K562 (cell line): Measurements from ENCODE around the gene PNMT. TPM values are rescaled to one million over a fixed set of nuclear protein-coding genes. Genes with fewer than 3 reads are reported as not detected.

Experiments
- AFF1 ChIP-seq, 2 experiments: fragments of 450-650 bp; IDR thresholded peaks; 2 replicates each; pipeline ENCODE4 v1.6.1; 2018; ENCODE audit warnings: mild to moderate bottlenecking in 2 of 2, low read depth in 1 of 2; ENCODE audit not compliant: partially characterized antibody in 2 of 2
- CHD2 ChIP-seq: IDR thresholded peaks from 2 replicates; pipeline ENCODE4 v1.6.1; 2011; ENCODE audit warnings: low read depth, low read length
- HDAC8 ChIP-seq: fragments of 450-650 bp; IDR thresholded peaks from 2 replicates; pipeline ENCODE4 v1.6.1; 2016; ENCODE audit warnings: mild to moderate bottlenecking, missing genetic modification characterization, moderate library complexity, missing compliant biosample characterization
- HMG20B ChIP-seq: fragments of 250-450 bp; sonication (Bioruptor Pico); IDR thresholded peaks from 2 replicates; pipeline ENCODE4 v1.5.0; 2021; ENCODE audit warnings: mild to moderate bottlenecking
- IFI16 ChIP-seq: fragments of 250-450 bp; sonication (Bioruptor Pico); IDR thresholded peaks from 2 replicates; pipeline ENCODE4 v2.1.2; 2022; ENCODE audit warnings: mild to moderate bottlenecking, inconsistent platforms
- IRF9 ChIP-seq: fragments of 450-650 bp; IDR thresholded peaks from 2 replicates; pipeline ENCODE4 v1.6.1; 2016; ENCODE audit warnings: missing biosample characterization, missing genetic modification characterization
- PHB2 ChIP-seq: fragments of 450-650 bp; IDR thresholded peaks from 2 replicates; pipeline ENCODE4 v1.6.1; 2017; ENCODE audit warnings: low read depth
- PRPF4 ChIP-seq: fragments of 200-400 bp; formaldehyde crosslinking; IDR thresholded peaks from one replicate; pipeline ENCODE4 v1.6.1; 2017; ENCODE audit warnings: low read length, low read depth, mild to moderate bottlenecking; ENCODE audit not compliant: insufficient read depth, poor library complexity, severe bottlenecking
- RFX5 ChIP-seq: IDR thresholded peaks from 2 replicates; pipeline ENCODE4 v1.6.1; 2011; ENCODE audit warnings: low read depth, mild to moderate bottlenecking, improper control_type of control experiment, low read length
- RREB1 ChIP-seq: fragments of 250-450 bp; sonication (Bioruptor Pico); IDR thresholded peaks from 2 replicates; pipeline ENCODE4 v1.4.0; 2020
- TARDBP ChIP-seq: fragments of 450-650 bp; IDR thresholded peaks from 2 replicates; pipeline ENCODE4 v1.6.1; 2016
- ZBTB12 ChIP-seq: fragments of 250-450 bp; sonication (Bioruptor Pico); IDR thresholded peaks from 2 replicates; pipeline ENCODE4 v1.4.0; 2020
- ZNF277 ChIP-seq: fragments of 250-450 bp; sonication (Bioruptor Pico); IDR thresholded peaks from 2 replicates; pipeline ENCODE4 v1.8.0; 2022; ENCODE audit warnings: inconsistent platforms, mild to moderate bottlenecking, moderate library complexity, borderline replicate concordance
- polyA plus RNA-seq, 8 experiments: library from polyadenylated mRNA; depleted of rRNA in 4 of 8; stranded (reverse) in 5 of 8; unstranded in 3 of 8; fragments of >200 nt; fragmentation: Nextera tagmentation in 2 of 8; fragmentation: Illumina TruSeq in 1 of 8; extraction: Ambion mirVana in 2 of 8; extraction: Trizol in 1 of 8; gene quantifications; 2 replicates each; pipeline versions ENCODE4 v1.2.1 to v1.2.3, GENCODE V29; 2011 to 2014; ENCODE audit warnings: inconsistent platforms in 1 of 8, missing spikeins in 1 of 8
- total RNA-seq, 7 experiments: library from RNA; depleted of rRNA in 6 of 7; stranded (reverse); fragments of >200 nt in 6 of 7; fragmentation: Illumina TruSeq in 2 of 7; extraction: Trizol in 2 of 7; gene quantifications; 2 replicates each; pipeline versions ENCODE4 v1.2.1 to v1.2.3, GENCODE V29; 2011 to 2021; ENCODE audit warnings: low replicate concordance in 1 of 7

Gene PNMT
- total and polyA plus RNA-seq, 9 of the 15 experiments (the other 6 are each of a cell fraction or from before 2014, with no cell fraction given): 0.55 to 18.1 (median 5.8) TPM

- TF ChIP-seq ZBTB12 (CRISPR knock-in tag) (no peak), HDAC8 (peak; percentile 86; the same call in 1 of the 2 replicates), IFI16 (no peak), IRF9 (tag) (no peak), PRPF4 (no peak), ZNF277 (CRISPR knock-in tag) (no peak), RFX5 (no peak), RREB1 (CRISPR knock-in tag) (no peak), AFF1 (IDR thresholded peaks at IDR 0.05; ENCODE audit: low read depth in 1 of 2, partially characterized antibody in 2 of 2) (peak in 1 of 2 experiments; percentile 84), TARDBP (no peak), HMG20B (CRISPR knock-in tag) (no peak), CHD2 (no peak), PHB2 (no peak)
Measured at GRCh38 chr17:39650121-39650579, 18.1 kb upstream of the PNMT start (continued).
